A673 (cell line): ENCODE data around the gene SIX6. TPM values are rescaled to one million over a fixed set of nuclear protein-coding genes. Genes with fewer than 3 reads are reported as not detected.

Experiments
- BruUV-seq: library from RNA; stranded (reverse); fragments of 400-500 nt; replicated peaks from 2 replicates; lab custom pipeline; 2021; lab: Mats Ljungman, UMichigan
- CTCF ChIA-PET: fragments of 300-600 bp; sonication (Branson Sonifier 250); formaldehyde crosslinking; loops from one replicate; lab custom pipeline; 2022; ENCODE audit warnings: antibody characterized with exemption; lab: Charles Lee
- POLR2A ChIA-PET: fragments of 300-600 bp; sonication (Branson Sonifier 250); formaldehyde crosslinking; loops from one replicate; lab custom pipeline; 2022; ENCODE audit warnings: antibody characterized with exemption; ENCODE audit not compliant: low non-redundant PET; lab: Charles Lee
- DNase-seq: peaks from one replicate; pipeline ENCODE4 v3.0.0-alpha.2; 2015; ENCODE audit warnings: low spot score
- H3K27ac ChIP-seq: fragments of 200-600 bp; sonication (generic); 2 replicates; pipeline ENCODE4 v1.5.1; 2016; ENCODE audit warnings: mixed run types, low read depth, mild to moderate bottlenecking, mixed read lengths, antibody characterized with exemption, low read length; ENCODE audit not compliant: poor library complexity, severe bottlenecking
- H3K27me3 ChIP-seq: fragments of 200-600 bp; sonication (generic); replicated peaks from 2 replicates; pipeline ENCODE4 v1.6.1; 2017; ENCODE audit warnings: mixed run types, low read depth, mild to moderate bottlenecking, mixed read lengths, antibody characterized with exemption, low read length; ENCODE audit not compliant: insufficient read depth, poor library complexity
- H3K36me3 ChIP-seq: fragments of 200-600 bp; sonication (generic); 2 replicates; pipeline ENCODE4 v1.6.1; 2016; ENCODE audit warnings: mixed run types, mild to moderate bottlenecking, mixed read lengths, antibody characterized with exemption, low read length; ENCODE audit not compliant: insufficient read depth, poor library complexity, severe bottlenecking
- H3K4me1 ChIP-seq: fragments of 200-600 bp; sonication (generic); 2 replicates; pipeline ENCODE4 v1.6.1; 2017; ENCODE audit warnings: mixed run types, mild to moderate bottlenecking, mixed read lengths, antibody characterized with exemption, low read length; ENCODE audit not compliant: insufficient read depth, poor library complexity, severe bottlenecking
- H3K4me3 ChIP-seq: fragments of 200-600 bp; sonication (generic); 2 replicates; pipeline ENCODE4 v1.5.1; 2016; ENCODE audit warnings: low read depth, mixed run types, mild to moderate bottlenecking, mixed read lengths, low read length; ENCODE audit not compliant: poor library complexity, severe bottlenecking
- H3K9me3 ChIP-seq: fragments of 200-600 bp; sonication (generic); 2 replicates; pipeline ENCODE4 v1.6.1; 2016; ENCODE audit warnings: mixed run types, low read depth, mild to moderate bottlenecking, mixed read lengths, antibody characterized with exemption, low read length; ENCODE audit not compliant: poor library complexity, severe bottlenecking
- CTCF ChIP-seq: fragments of 300-800, 200-600 bp; sonication (generic); conservative IDR thresholded peaks from 2 replicates; pipeline ENCODE4 v1.5.1; 2017; ENCODE audit warnings: low read depth, mild to moderate bottlenecking, antibody characterized with exemption, low read length, moderate library complexity, mixed read lengths
- EZH2 ChIP-seq: fragments of 200-600 bp; sonication (generic); IDR thresholded peaks from 2 replicates; pipeline ENCODE4 v1.6.1; 2017; ENCODE audit warnings: borderline replicate concordance, low read depth, mild to moderate bottlenecking, mixed read lengths, antibody characterized with exemption, low read length; ENCODE audit not compliant: poor library complexity, severe bottlenecking
- intact Hi-C: fragments of 100-400 bp; cut with micrococcal nuclease; formaldehyde crosslinking; loops from one replicate; pipeline ENCODE4 v1.10.0; 2022; ENCODE audit not compliant: unreplicated experiment
- total RNA-seq: library from RNA; stranded (reverse); gene quantifications from 2 replicates; pipeline ENCODE4 v1.2.3, GENCODE V29; 2021

The SIX6 gene
- total RNA-seq, 1 experiment from 2014 or later, result 0.13 TPM

DNA sequence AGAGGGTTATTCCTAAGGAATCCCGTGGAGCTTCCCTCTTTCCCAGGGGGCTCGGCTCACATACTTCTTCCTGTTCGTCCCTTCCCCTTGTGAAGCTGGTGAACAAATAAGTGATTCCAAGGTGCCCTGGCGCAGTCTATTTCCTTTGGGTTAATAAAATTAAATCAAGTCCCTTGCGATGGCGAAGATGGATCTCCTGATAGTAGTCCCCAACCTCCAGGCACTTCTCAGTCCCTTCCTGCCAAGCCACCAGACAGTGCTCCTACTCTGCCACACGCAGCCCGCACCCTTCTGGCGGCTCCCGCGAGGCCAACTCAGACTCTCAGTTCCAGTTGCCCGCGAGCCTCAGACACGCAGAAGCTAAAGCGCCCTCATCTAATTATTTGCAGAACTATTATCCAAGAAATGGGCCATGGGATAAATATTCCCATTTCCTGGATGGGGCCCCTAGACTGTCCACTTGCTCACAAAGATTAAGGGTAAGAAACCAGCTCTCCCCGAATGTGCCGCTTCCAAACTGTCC is 2.4 kb upstream of the SIX6 start:
- no peak for TF ChIP-seq EZH2
- TF ChIP-seq CTCF, result no peak
- no TSS peak for BruUV-seq
- intact Hi-C loops, result no loop called here
- Histone ChIP-seq H3K27ac (no peak overlapping the region), H3K9me3 (no peaks in the 10 kb centered on the region), H3K4me3 (no peak overlapping the region), H3K36me3 (no peaks in the 10 kb centered on the region), H3K4me1 (peaks cover 7% of the 10 kb centered on the region), H3K27me3 (peaks cover 78% of the 10 kb centered on the region)
- DNase-seq, result no peak
- POLR2A ChIA-PET, result no interaction called here
- CTCF ChIA-PET, result no interaction called here

DNA sequence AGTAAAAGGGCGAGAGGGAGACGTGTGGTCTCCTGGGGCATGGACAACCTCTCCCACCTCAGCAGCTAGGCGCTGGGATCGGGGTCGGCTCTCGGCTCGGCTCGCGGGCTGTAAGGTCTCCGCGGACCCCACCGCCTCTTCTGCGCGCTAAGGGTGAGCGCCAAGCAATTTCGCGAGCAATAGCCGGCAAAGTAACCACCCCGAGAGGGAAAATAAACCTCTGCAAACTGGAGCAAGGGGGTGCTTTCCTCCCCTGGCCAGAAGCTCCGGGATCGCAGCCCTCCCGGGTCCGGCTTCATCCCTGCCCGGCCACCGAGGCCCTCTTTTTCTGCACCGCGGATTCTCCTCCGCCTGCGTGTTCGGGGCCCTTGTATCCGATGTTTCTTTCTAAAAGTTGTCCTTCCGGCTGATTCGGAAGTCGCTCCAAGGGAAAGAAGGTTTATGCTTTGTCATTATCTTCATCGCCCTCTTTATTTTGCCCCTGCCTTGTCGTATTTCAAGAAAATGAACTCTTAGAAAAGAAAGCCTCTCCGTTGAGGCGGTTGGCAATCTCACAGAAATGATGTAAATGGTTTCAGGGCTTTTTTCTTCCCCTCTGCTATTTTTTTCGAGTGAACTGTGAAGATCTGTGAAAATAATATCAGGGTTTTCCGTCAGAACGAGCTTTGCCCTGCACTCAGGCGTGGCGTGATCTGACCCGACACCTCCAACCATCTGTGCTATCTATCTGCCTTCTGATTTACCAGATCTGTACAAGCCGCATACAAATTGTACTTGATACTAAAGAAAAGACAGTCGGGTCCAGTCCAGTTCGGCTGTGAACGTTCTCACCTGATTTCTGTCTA is 1.7 kb upstream of the SIX6 start:
- no TSS peak for BruUV-seq
- peaks cover 7% of the 10 kb centered on the region for H3K4me1 ChIP-seq
- H3K27me3 ChIP-seq, result peaks cover 84% of the 10 kb centered on the region
- ChIA-PET POLR2A (no interaction called here), CTCF (no interaction called here)
- no peaks in the 10 kb centered on the region for H3K9me3 ChIP-seq
- no peak overlapping the region for H3K4me3 ChIP-seq
- no peaks in the 10 kb centered on the region for H3K36me3 ChIP-seq
- no peak for TF ChIP-seq CTCF
- peak; percentile 9 for TF ChIP-seq EZH2
- no peak overlapping the region for H3K27ac ChIP-seq
- DNase-seq, result no peak
- intact Hi-C loops, result no loop called here

DNA sequence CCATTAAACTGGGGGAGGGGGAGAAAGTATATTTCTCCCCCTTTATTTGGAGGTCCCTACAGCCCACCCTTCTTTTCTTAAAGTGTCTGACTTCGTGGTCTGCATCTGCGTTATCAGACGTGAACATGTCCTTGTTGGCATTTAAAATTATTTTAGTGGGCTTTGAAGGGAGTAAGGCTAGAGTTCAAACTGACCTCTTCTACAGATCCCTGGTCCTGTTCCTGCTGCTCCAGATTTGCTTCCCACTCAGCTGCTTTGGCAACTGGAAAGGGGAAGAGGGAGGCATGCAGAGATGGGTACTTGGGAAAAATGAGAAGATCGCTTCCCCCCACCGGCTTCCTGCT is 611 bp upstream of the SIX6 start:
- Histone ChIP-seq H3K9me3 (no peaks in the 10 kb centered on the region), H3K4me3 (peak overlapping the region; percentile 49), H3K27me3 (peaks cover 96% of the 10 kb centered on the region), H3K36me3 (no peaks in the 10 kb centered on the region), H3K4me1 (peaks cover 7% of the 10 kb centered on the region), H3K27ac (no peak overlapping the region)
- no peak for DNase-seq
- intact Hi-C loops, result no loop called here
- POLR2A ChIA-PET, result no interaction called here
- CTCF ChIA-PET, result no interaction called here
- no peak for TF ChIP-seq CTCF
- no peak for TF ChIP-seq EZH2
- BruUV-seq, result no TSS peak
